Gastroesophageal sphincter (tissue), 4 donors: ENCODE results near the gene MEF2C. TPM values are rescaled to one million over a fixed set of nuclear protein-coding genes. Genes with fewer than 3 reads are reported as not detected.

Source experiments
- ATAC-seq: fragments of 150-250 bp; one replicate; pipeline ENCODE4 v1.9.1; 2016; ENCODE audit warnings: mild to moderate bottlenecking, moderate library complexity
- H3K27ac ChIP-seq, 4 donors: fragments of 200-600 bp; sonication (generic) in 3 of 4; 1 replicate in 3 of 4; 2 replicates in 1 of 4; pipeline ENCODE4 v1.5.1; 2016 to 2019
- H3K27me3 ChIP-seq: fragments of 200-600 bp; sonication (generic); one replicate; pipeline ENCODE4 v1.5.1; 2019
- H3K36me3 ChIP-seq, 2 donors: fragments of 200-600 bp; sonication (generic); one replicate each; pipeline ENCODE4 v1.5.1; 2019; ENCODE audit warnings: control low read depth in 1 of 2
- H3K4me1 ChIP-seq, 3 donors: fragments of 200-600 bp; sonication (generic); 1 replicate in 2 of 3; 2 replicates in 1 of 3; pipeline ENCODE4 v1.5.1; 2016 to 2019; ENCODE audit warnings: control low read depth in 2 of 3
- H3K4me3 ChIP-seq, 2 donors: fragments of 200-600 bp; sonication (generic); one replicate each; pipeline ENCODE4 v1.5.1; 2019; ENCODE audit warnings: mild to moderate bottlenecking in 1 of 2, moderate library complexity in 1 of 2
- H3K9me3 ChIP-seq, 3 donors: fragments of 200-600 bp; sonication (generic); one replicate each; pipeline ENCODE4 v1.5.1; 2017 to 2019; ENCODE audit warnings: control low read depth in 2 of 3
- EP300 ChIP-seq: sonication (generic); formaldehyde crosslinking; IDR thresholded peaks from one replicate; pipeline ENCODE4 v1.6.1; 2017; ENCODE audit warnings: antibody characterized with exemption, mild to moderate bottlenecking
- POLR2A ChIP-seq, 2 donors: fragments of 450-650 bp; IDR thresholded peaks; one replicate each; pipeline ENCODE4 v1.6.1; 2017; ENCODE audit warnings: antibody characterized with exemption in 2 of 2, mild to moderate bottlenecking in 2 of 2, moderate library complexity in 1 of 2
- POLR2AphosphoS5 ChIP-seq: sonication (generic); formaldehyde crosslinking; IDR thresholded peaks from one replicate; pipeline ENCODE4 v1.6.1; 2017; ENCODE audit warnings: antibody characterized with exemption
- WGBS, 2 donors: methylation state at CpG; one replicate each; pipeline ENCODE4 v1.1.5; 2018; ENCODE audit warnings: low coverage in 1 of 2; 5-methylcytosine and 5-hydroxymethylcytosine counted together
- total RNA-seq, 4 donors: library from RNA; depleted of rRNA; stranded (reverse); fragments of >200 nt; gene quantifications; one replicate each; pipeline ENCODE4 v1.1.0, GENCODE V29; 2016
- TF ChIP-seq, protein P1 (sequence below), 4 experiments: fragments of 200-600 bp in 2 of 4; fragments of 450-650 bp in 2 of 4; sonication (generic) in 1 of 4; IDR thresholded peaks; one replicate each; pipeline ENCODE4 v1.5.1; 2017 to 2019; ENCODE audit warnings: antibody characterized with exemption in 4 of 4, mild to moderate bottlenecking in 2 of 4, moderate library complexity in 2 of 4

The MEF2C gene
- total RNA-seq, 4 donors from 2014 or later, result 23.1 to 66.9 (median 29.5) TPM

DNA sequence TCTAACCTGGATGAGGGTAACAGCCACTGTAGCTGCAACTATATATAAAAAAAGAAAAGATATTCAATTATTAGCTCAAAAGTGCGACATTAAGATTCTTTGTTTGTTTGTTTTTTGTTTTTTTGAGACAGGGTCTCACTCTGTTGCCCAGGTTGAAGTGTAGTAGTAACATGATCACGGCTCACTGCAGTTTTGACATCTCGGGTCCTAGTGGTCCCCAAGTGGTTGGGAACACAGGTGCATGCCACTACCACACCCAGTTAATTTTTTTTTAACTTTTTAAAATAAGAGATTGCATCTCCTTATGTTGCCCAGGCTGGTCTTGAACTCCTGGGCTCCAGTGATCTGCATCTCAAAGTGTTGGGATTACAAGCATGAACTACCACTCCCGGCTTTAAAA, 61.8 kb downstream of the MEF2C start:
- Histone ChIP-seq H3K9me3 (no peaks in the 10 kb centered on the region), H3K36me3 (peaks cover 0 to 18% of the 10 kb centered on the region in 2 donors), H3K4me3 (no peak overlapping the region), H3K27me3 (no peaks in the 10 kb centered on the region), H3K27ac (no peak overlapping the region), H3K4me1 (peaks cover 0 to 36% (median 0%) of the 10 kb centered on the region in 3 donors)
- WGBS, 2 donors, result 87 to 89% methylated on average over 4 of the region's 4 CpGs
- TF ChIP-seq EP300 (no peak), POLR2AphosphoS5 (no peak), POLR2A (IDR thresholded peaks at IDR 0.05) (no peak)
- TF ChIP-seq, protein P1, sequence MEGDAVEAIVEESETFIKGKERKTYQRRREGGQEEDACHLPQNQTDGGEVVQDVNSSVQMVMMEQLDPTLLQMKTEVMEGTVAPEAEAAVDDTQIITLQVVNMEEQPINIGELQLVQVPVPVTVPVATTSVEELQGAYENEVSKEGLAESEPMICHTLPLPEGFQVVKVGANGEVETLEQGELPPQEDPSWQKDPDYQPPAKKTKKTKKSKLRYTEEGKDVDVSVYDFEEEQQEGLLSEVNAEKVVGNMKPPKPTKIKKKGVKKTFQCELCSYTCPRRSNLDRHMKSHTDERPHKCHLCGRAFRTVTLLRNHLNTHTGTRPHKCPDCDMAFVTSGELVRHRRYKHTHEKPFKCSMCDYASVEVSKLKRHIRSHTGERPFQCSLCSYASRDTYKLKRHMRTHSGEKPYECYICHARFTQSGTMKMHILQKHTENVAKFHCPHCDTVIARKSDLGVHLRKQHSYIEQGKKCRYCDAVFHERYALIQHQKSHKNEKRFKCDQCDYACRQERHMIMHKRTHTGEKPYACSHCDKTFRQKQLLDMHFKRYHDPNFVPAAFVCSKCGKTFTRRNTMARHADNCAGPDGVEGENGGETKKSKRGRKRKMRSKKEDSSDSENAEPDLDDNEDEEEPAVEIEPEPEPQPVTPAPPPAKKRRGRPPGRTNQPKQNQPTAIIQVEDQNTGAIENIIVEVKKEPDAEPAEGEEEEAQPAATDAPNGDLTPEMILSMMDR (IDR thresholded peaks at IDR 0.05), result no peak
- ATAC-seq, result no peak

DNA sequence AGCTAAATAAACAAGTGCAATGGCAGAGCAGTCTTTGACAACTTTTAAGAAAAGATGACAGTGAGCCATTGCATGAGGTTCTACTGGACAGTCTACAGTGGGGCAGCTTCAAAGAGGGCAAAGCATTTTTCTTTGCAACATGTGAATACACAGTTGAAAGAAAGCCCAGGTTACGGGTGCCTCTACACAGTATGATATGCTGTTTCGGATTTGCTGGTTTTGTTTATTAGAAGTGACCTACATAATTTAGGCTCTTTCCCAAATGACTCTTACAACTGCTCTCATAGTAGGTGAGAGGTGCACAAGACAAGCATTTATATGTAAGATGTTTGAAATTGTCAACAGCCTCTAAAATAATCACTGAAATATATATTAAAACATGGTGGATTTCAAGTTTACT, 62.4 kb downstream of the MEF2C start:
- Histone ChIP-seq H3K27ac (no peak overlapping the region), H3K27me3 (no peaks in the 10 kb centered on the region), H3K36me3 (peaks cover 0 to 18% of the 10 kb centered on the region in 2 donors), H3K9me3 (no peaks in the 10 kb centered on the region), H3K4me1 (peaks cover 0 to 31% (median 0%) of the 10 kb centered on the region in 3 donors), H3K4me3 (no peak overlapping the region)
- TF ChIP-seq POLR2A (IDR thresholded peaks at IDR 0.05) (no peak), EP300 (no peak), POLR2AphosphoS5 (no peak)
- TF ChIP-seq, protein P1 (IDR thresholded peaks at IDR 0.05), result no peak
- ATAC-seq, result no peak
- WGBS, 2 donors, result 75 to 87% methylated on average over 2 of the region's 2 CpGs

DNA sequence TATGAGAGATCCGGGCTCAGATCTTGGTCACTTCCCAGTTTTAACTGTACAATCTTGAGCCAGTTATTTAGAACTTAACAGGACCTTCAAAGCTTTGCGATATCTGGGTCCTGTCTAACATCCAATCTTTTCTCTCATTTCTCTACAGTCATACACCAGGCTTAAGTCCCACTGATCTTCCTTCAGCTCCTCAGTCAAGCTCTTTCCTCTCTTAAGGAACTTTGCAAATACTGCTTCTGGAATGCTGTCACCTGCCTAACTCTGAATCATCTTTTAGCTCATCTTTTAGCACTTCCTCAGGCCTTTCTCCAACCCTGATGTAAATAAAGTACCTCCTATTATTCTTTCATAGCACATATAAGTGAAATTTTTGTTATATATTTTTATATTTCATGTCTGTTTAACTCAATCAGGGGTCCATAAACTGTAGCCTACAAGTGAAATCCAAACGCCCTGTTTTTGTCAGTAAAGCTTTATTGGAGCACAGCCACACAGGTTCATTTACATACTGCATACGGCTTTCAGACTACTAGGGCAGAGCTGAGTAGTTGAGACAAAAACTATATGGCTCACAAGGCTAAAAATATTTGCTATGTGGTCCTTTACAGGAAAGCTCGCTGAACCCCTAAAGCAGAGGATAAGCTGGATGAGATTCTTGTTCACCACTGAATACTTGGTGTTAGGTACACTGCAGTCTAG, 63.5 kb downstream of the MEF2C start:
- TF ChIP-seq EP300, result no peak
- no peak for TF ChIP-seq POLR2A (IDR thresholded peaks at IDR 0.05)
- TF ChIP-seq, protein P1 (IDR thresholded peaks at IDR 0.05), result no peak
- TF ChIP-seq POLR2AphosphoS5, result no peak
- ATAC-seq, result no peak
- 84 to 86% methylated on average over 5 of the region's 5 CpGs for WGBS, 2 donors
- Histone ChIP-seq H3K4me1 (peaks cover 0 to 30% (median 0%) of the 10 kb centered on the region in 3 donors), H3K36me3 (peaks cover 0 to 18% of the 10 kb centered on the region in 2 donors), H3K9me3 (no peaks in the 10 kb centered on the region), H3K27me3 (no peaks in the 10 kb centered on the region), H3K27ac (no peak overlapping the region), H3K4me3 (no peak overlapping the region)

DNA sequence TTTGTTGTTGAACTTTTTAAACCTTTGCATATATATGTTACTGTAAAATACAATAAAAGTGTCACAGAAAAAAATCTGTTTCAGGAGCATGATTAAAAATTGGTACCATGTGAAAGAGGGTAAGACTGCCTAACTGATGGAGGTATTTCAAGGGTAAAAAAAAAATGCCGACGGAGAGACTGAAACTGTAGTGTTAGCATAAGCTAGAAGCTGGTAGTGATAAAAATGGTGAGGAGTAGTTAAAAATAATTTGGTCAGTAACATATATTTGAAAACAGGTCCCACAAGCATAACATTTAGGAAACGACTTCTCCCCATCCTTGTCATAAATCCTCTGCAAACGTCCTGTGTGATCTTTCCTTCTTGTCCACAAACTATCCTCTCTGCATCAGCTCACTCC, 64.7 kb downstream of the MEF2C start:
- Histone ChIP-seq H3K27me3 (no peaks in the 10 kb centered on the region), H3K4me1 (peaks cover 0 to 35% (median 0%) of the 10 kb centered on the region in 3 donors), H3K36me3 (peaks cover 0 to 18% of the 10 kb centered on the region in 2 donors), H3K4me3 (no peak overlapping the region), H3K27ac (no peak overlapping the region), H3K9me3 (no peaks in the 10 kb centered on the region)
- 72 to 77% methylated on average over 4 of the region's 4 CpGs for WGBS, 2 donors
- ATAC-seq, result no peak
- no peak for TF ChIP-seq EP300
- TF ChIP-seq POLR2A (IDR thresholded peaks at IDR 0.05), result no peak
- TF ChIP-seq POLR2AphosphoS5, result no peak
- TF ChIP-seq, protein P1 (IDR thresholded peaks at IDR 0.05), result no peak

DNA sequence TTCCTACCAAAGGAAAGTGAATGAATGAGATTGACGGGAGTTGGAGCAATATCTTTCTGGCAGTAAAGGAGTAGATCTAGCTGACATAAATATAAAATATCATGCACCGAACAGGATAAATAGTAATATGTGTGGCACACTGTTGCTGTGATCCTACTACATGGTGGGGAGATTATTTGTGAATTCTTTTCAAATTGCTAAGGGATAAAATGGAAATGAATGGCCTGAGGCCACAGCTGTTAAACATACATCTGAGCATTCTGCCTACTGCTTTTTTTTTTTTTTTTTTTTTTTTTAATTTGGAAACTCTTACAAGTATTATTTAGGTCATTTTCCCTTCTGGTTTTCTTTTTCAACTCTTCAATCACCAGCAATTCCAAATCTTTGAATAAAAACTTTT, 66.8 kb downstream of the MEF2C start:
- Histone ChIP-seq H3K4me3 (no peak overlapping the region), H3K4me1 (peaks cover 0 to 39% (median 0%) of the 10 kb centered on the region in 3 donors), H3K36me3 (peaks cover 0 to under 1% of the 10 kb centered on the region in 2 donors), H3K9me3 (no peaks in the 10 kb centered on the region), H3K27ac (peak overlapping the region in 1 of 4 donors; percentile 56), H3K27me3 (no peaks in the 10 kb centered on the region)
- TF ChIP-seq EP300 (no peak), POLR2A (IDR thresholded peaks at IDR 0.05) (no peak), POLR2AphosphoS5 (no peak)
- TF ChIP-seq, protein P1 (IDR thresholded peaks at IDR 0.05), result no peak
- ATAC-seq, result no peak
- WGBS, 2 donors, result 61 to 69% methylated on average over 2 of the region's 2 CpGs
